NB4 (cell line): Measurements from ENCODE around the gene SERPINB6.
"Not testable (repeated sequence)": the region's sequence is repeated elsewhere in the genome, so short reads cannot be mapped to it uniquely, and the experiment has no call there.

ENCODE experiments used
- DNase-seq: peaks from one replicate; pipeline ENCODE4 v3.0.0; 2010; ENCODE audit warnings: low read depth
- H3K4me3 ChIP-seq: one replicate; pipeline ENCODE4 v1.5.1; 2011; ENCODE audit warnings: mild to moderate bottlenecking, low read depth, low read length, moderate library complexity
- MYC ChIP-seq: IDR thresholded peaks from 2 replicates; pipeline ENCODE4 v1.6.1; 2011; ENCODE audit warnings: low read depth, low read length
- POLR2A ChIP-seq: IDR thresholded peaks from 2 replicates; pipeline ENCODE4 v1.6.1; 2011; ENCODE audit warnings: mild to moderate bottlenecking; ENCODE audit not compliant: insufficient read length; ENCODE audit errors: extremely low read depth
- TF ChIP-seq, protein P1 (sequence below): IDR thresholded peaks from 2 replicates; pipeline ENCODE4 v1.6.1; 2011; ENCODE audit warnings: low read depth, low read length
- TF ChIP-seq, protein P2 (sequence below): IDR thresholded peaks from one replicate; pipeline ENCODE4 v1.5.1; 2012; ENCODE audit warnings: low read depth, low read length

SERPINB6 gene

DNA sequence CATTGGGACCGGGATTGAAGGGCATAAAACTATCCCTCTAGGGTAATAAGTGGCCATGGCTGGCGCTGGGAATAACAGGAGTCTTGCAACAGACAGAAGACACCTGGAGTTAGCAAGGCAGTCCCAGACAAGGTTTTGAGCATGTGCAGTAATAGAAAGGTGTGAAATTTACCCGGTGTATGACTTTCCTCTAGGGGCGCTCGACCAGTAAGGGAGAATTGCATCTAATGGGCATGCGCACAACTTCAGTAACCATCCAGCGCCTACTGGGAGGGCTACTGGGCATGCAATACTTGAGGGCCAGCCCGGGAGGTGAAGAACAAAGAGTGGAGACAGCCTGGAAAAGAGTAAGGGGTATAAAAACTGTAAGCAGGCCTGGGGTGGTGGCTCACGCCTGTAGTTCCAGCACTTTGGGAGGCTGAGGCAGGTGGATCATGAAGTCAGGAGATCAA is 32.7 kb downstream of the SERPINB6 start:
- H3K4me3 ChIP-seq: no peak overlapping the region
- DNase-seq: no peak
- TF ChIP-seq POLR2A (no peak), MYC (no peak)
- TF ChIP-seq, protein P1, sequence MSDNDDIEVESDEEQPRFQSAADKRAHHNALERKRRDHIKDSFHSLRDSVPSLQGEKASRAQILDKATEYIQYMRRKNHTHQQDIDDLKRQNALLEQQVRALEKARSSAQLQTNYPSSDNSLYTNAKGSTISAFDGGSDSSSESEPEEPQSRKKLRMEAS: no peak
- TF ChIP-seq, protein P2, sequence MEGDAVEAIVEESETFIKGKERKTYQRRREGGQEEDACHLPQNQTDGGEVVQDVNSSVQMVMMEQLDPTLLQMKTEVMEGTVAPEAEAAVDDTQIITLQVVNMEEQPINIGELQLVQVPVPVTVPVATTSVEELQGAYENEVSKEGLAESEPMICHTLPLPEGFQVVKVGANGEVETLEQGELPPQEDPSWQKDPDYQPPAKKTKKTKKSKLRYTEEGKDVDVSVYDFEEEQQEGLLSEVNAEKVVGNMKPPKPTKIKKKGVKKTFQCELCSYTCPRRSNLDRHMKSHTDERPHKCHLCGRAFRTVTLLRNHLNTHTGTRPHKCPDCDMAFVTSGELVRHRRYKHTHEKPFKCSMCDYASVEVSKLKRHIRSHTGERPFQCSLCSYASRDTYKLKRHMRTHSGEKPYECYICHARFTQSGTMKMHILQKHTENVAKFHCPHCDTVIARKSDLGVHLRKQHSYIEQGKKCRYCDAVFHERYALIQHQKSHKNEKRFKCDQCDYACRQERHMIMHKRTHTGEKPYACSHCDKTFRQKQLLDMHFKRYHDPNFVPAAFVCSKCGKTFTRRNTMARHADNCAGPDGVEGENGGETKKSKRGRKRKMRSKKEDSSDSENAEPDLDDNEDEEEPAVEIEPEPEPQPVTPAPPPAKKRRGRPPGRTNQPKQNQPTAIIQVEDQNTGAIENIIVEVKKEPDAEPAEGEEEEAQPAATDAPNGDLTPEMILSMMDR: no peak

DNA sequence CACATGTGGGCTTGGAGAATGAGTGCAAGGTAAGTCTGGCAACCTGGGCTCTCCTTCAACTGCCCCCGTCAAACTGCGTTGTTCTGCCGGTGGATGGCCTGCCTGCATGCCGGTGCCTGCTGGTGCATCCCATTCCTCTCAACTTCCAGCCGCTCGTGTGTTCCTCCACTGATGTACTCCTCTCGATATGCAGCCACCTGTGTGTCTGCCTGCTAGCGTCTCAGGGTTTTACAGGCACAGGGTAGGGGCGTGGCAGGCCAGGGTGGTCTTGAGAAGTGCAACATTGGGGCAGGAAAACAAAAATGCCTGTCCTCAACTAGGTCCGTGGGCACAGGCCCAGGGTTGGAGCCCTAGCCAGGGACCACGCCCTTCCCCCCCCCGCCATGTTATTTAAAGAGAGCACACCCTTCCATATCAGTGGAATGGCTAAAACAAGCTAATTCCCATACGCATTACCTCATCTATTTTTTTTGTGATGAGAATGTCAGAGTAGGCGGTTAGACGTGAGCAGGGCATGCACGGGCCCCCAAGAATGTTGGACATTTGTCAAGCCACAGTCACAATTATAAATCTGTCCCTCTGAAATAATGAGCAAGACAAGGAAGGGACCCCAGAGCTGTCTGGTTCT is 33.2 kb downstream of the SERPINB6 start:
- no peak for TF ChIP-seq MYC
- no peak for TF ChIP-seq POLR2A
- TF ChIP-seq, protein P1: no peak
- TF ChIP-seq, protein P2: no peak
- no peak for DNase-seq
- no peak overlapping the region for H3K4me3 ChIP-seq

DNA sequence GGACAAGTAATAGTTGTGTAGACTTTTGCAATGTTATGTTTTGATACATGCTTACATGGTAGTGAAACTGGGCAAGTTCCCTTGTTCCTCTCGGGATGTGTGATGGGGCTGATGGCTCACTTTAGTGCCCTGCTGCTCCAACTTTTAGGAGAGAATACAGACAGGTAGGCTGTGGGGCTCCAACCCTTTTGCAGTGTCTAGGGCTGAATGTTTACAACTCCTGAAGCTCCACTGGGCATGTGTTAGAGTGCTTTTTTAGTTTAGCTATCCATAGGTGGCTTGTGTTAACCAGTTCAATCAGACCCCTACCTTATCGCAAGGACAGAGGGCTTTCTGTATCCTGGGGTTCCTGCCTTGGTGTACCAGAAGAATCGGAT is 33.8 kb downstream of the SERPINB6 start:
- DNase-seq: no peak
- no peak overlapping the region for H3K4me3 ChIP-seq
- TF ChIP-seq POLR2A (no peak), MYC (no peak)
- TF ChIP-seq, protein P2: no peak
- TF ChIP-seq, protein P1: no peak

DNA sequence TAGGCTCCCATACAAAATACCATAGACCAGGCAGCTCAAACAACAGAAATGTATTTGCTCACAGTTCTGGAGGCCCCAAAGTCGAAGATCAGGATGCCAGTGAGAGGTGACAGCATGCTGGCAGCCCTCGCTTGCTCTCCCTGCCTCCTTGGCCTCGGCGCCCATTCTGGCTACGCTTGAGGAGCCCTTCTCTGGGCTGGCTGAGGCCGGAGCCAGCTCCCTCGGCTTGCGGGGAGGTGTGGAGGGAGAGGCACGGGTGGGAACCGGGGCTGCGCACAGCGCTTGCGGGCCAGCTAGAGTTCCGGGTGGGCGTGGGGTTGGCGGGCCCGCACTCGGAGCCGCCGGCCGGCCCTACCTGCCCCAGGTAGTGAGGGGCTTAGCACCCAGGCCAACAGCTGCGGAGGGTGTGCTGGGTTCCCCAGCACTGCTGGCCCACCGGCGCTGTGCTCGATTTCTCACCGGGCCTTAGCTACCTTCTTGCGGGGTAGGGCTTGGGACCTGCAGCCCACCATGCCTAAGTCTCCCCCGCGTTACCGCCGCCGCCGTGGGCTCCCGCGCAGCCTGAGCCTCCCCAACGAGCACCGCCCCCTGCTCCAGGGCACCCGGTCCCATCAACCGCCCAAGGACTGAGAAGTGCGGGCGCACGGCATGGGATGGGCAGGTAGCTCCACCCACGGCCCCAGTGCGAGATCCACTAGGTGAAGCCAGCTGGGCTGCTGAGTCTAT is 35.6 kb downstream of the SERPINB6 start:
- TF ChIP-seq, protein P2: no peak
- TF ChIP-seq, protein P1: no peak
- TF ChIP-seq MYC: no peak
- no peak for TF ChIP-seq POLR2A
- no peak for DNase-seq

DNA sequence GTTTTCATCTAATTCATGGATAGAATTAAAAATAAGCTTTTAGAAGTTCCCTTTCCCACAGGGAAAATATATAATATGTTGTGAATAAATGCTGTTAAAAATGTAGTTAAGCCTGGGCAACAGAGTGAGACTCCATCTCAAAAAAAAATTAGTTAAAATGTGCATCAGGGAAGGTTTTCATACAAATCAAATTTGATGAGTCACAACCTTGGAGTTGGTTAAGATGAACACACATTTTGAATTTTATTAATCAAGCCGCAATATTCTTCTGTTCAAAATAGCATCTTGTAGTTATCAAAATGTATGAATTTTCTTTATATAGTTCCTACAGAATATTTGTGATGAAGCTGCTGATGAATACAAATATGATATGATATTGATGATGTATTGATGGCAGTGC is 37.3 kb downstream of the SERPINB6 start:
- no peak overlapping the region for H3K4me3 ChIP-seq
- TF ChIP-seq MYC (no peak), POLR2A (no peak)
- TF ChIP-seq, protein P2: no peak
- TF ChIP-seq, protein P1: no peak
- DNase-seq: no peak

More for the DNA sequence above, 35.6 kb downstream of the SERPINB6 start:
- H3K4me3 ChIP-seq: no peak overlapping the region

DNA sequence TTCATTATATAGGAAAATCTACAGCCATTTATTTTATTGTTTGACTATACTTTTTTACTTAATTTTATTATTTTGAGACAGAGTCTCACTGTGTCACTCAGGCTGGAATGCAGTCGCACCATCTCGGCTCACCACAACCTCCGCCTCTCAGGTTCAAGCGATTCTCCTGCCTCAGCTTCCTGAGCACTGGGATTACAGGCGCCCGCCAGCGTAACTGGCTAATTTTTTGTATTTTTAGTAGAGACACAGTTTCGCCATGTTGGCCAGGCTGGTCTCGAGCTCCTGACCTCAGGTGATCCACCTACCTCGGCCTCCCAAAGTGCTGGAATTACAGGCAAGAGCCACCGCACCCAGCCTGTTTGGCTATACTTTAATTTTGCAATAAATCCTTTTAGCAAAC is 38.5 kb downstream of the SERPINB6 start:
- DNase-seq, H3K4me3 ChIP-seq: not testable (repeated sequence)
